H1 (cell line): ENCODE data around the gene CBX2. TPM values are rescaled to one million over a fixed set of nuclear protein-coding genes. Genes with fewer than 3 reads are reported as not detected.

Source experiments
- CTCF ChIA-PET: fragments of 300-600 bp; sonication (Branson Sonifier 250); formaldehyde crosslinking; loops from one replicate; lab custom pipeline; 2021; ENCODE audit not compliant: partially characterized antibody; lab: Charles Lee
- POLR2A ChIA-PET: fragments of 300-600 bp; sonication (Branson Sonifier 250); formaldehyde crosslinking; loops from one replicate; lab custom pipeline; 2021; ENCODE audit warnings: inconsistent platforms; ENCODE audit not compliant: partially characterized antibody; lab: Charles Lee
- DNase-seq, 2 experiments: peaks; one replicate each; pipeline versions ENCODE4 v3.0.0 to v3.0.0-alpha.2; 2010 to 2022; ENCODE audit warnings: low spot score in 2 of 2, low read depth in 1 of 2, mixed read lengths in 1 of 2
- FAIRE-seq: peaks from 2 replicates; lab custom pipeline; 2011; peaks lifted over from hg19 to GRCh38; lab: Jason Lieb, UNC
- H2AFZ ChIP-seq: 2 replicates; pipeline ENCODE4 v1.8.1; 2012; ENCODE audit warnings: low read length, inconsistent platforms
- H2AK5ac ChIP-seq: 2 replicates; pipeline ENCODE4 v1.6.1; 2013; ENCODE audit warnings: low read depth, low read length
- H2BK120ac ChIP-seq: replicated peaks from 2 replicates; pipeline ENCODE3; 2013; ENCODE audit warnings: low read depth, low read length, inconsistent platforms
- H2BK12ac ChIP-seq: 2 replicates; pipeline ENCODE4 v1.6.1; 2013; ENCODE audit warnings: low read depth, low read length
- H2BK15ac ChIP-seq: 2 replicates; pipeline ENCODE4 v1.6.1; 2013; ENCODE audit warnings: low read length
- H2BK20ac ChIP-seq: 2 replicates; pipeline ENCODE4 v1.6.1; 2013; ENCODE audit warnings: low read length
- H2BK5ac ChIP-seq: 2 replicates; pipeline ENCODE4 v1.6.1; 2013; ENCODE audit warnings: low read depth, low read length
- H3K14ac ChIP-seq: 2 replicates; pipeline ENCODE4 v1.6.1; 2013; ENCODE audit warnings: inconsistent platforms; ENCODE audit not compliant: insufficient read length
- H3K18ac ChIP-seq: 2 replicates; pipeline ENCODE4 v1.6.1; 2013; ENCODE audit warnings: low read length; ENCODE audit errors: extremely low read depth
- H3K23ac ChIP-seq: 2 replicates; pipeline ENCODE4 v1.6.1; 2013; ENCODE audit warnings: inconsistent platforms; ENCODE audit not compliant: insufficient read length
- H3K23me2 ChIP-seq: 2 replicates; pipeline ENCODE4 v1.6.1; 2013; ENCODE audit warnings: low read depth, low read length
- H3K27ac ChIP-seq: 2 replicates; pipeline ENCODE4 v1.6.1; 2011; ENCODE audit warnings: low read depth, low read length, inconsistent platforms
- H3K27me3 ChIP-seq, 4 experiments: replicated peaks in 1 of 4; 1 replicate in 1 of 4; 2 replicates in 3 of 4; pipeline versions ENCODE4 v1.6.1 to v1.8.1; 2011 to 2013; ENCODE audit warnings: low read length in 3 of 4, mild to moderate bottlenecking in 3 of 4, inconsistent platforms in 2 of 4, mixed read lengths in 2 of 4, moderate library complexity in 1 of 4; ENCODE audit not compliant: control insufficient read depth in 3 of 4, insufficient read depth in 3 of 4; ENCODE audit errors: extremely low read depth in 1 of 4
- H3K36me3 ChIP-seq, 4 experiments: 2 replicates each; pipeline versions ENCODE4 v1.6.1 to v1.8.1; 2011 to 2013; ENCODE audit warnings: mild to moderate bottlenecking in 4 of 4, low read length in 3 of 4, moderate library complexity in 2 of 4, control low read depth in 1 of 4, inconsistent platforms in 1 of 4; ENCODE audit not compliant: insufficient read depth in 4 of 4, control insufficient read depth in 2 of 4
- H3K4ac ChIP-seq: replicated peaks from 2 replicates; pipeline ENCODE3; 2013; ENCODE audit warnings: low read length, low read depth, mixed read lengths, inconsistent platforms; ENCODE audit not compliant: insufficient read length
- H3K4me1 ChIP-seq, 4 experiments: replicated peaks in 1 of 4; 1 replicate in 1 of 4; 2 replicates in 3 of 4; pipeline versions ENCODE4 v1.6.1 to v1.8.1; 2011 to 2013; ENCODE audit warnings: low read length in 3 of 4, inconsistent platforms in 2 of 4, mixed read lengths in 1 of 4; ENCODE audit not compliant: insufficient read depth in 4 of 4, control insufficient read depth in 3 of 4
- H3K4me2 ChIP-seq, 2 experiments: 2 replicates each; pipeline versions ENCODE4 v1.6.1 to v1.8.1; 2011 to 2013; ENCODE audit warnings: low read depth in 2 of 2, low read length in 2 of 2, control low read depth in 1 of 2, inconsistent platforms in 1 of 2, mild to moderate bottlenecking in 1 of 2; ENCODE audit not compliant: insufficient read depth in 1 of 2
- H3K4me3 ChIP-seq, 4 experiments: fragments of 200-600, 300-600 bp in 1 of 4; sonication (generic), shearing (Covaris generic), sonication (Bioruptor Twin) in 1 of 4; 2 replicates each; pipeline versions ENCODE4 v1.5.1 to v1.8.1; 2011 to 2016; ENCODE audit warnings: low read length in 4 of 4, low read depth in 3 of 4, control low read depth in 2 of 4, inconsistent platforms in 2 of 4, mild to moderate bottlenecking in 2 of 4, mixed read lengths in 1 of 4, moderate library complexity in 1 of 4; ENCODE audit not compliant: insufficient read depth in 2 of 4; ENCODE audit errors: extremely low read depth in 1 of 4
- H3K56ac ChIP-seq: replicated peaks from 2 replicates; pipeline ENCODE3; 2013; ENCODE audit warnings: low read depth, mild to moderate bottlenecking, mixed read lengths, low read length, inconsistent platforms; ENCODE audit not compliant: insufficient read length
- H3K79me1 ChIP-seq: 2 replicates; pipeline ENCODE4 v1.6.1; 2013; ENCODE audit warnings: low read depth, low read length, control low read depth
- H3K79me2 ChIP-seq, 2 experiments: 2 replicates each; pipeline versions ENCODE4 v1.6.1 to v1.8.1; 2012 to 2013; ENCODE audit warnings: low read length in 2 of 2, mild to moderate bottlenecking in 2 of 2, inconsistent platforms in 1 of 2; ENCODE audit not compliant: insufficient read depth in 2 of 2, control insufficient read depth in 1 of 2
- H3K9ac ChIP-seq, 4 experiments: replicated peaks in 1 of 4; 1 replicate in 1 of 4; 2 replicates in 3 of 4; pipeline versions ENCODE4 v1.6.1 to v1.8.1; 2011 to 2013; ENCODE audit warnings: low read depth in 3 of 4, low read length in 3 of 4, control low read depth in 2 of 4, mild to moderate bottlenecking in 2 of 4, moderate library complexity in 2 of 4, inconsistent platforms in 1 of 4; ENCODE audit errors: extremely low read depth in 1 of 4
- H3K9me3 ChIP-seq, 2 experiments: 2 replicates each; pipeline versions ENCODE4 v1.6.1 to v1.8.1; 2012 to 2013; ENCODE audit warnings: mild to moderate bottlenecking in 2 of 2, moderate library complexity in 2 of 2, control low read depth in 1 of 2, inconsistent platforms in 1 of 2, low read depth in 1 of 2, low read length in 1 of 2, mixed read lengths in 1 of 2; ENCODE audit not compliant: insufficient read depth in 2 of 2
- H4K20me1 ChIP-seq, 2 experiments: replicated peaks in 1 of 2; 2 replicates each; pipeline versions ENCODE3 to v1.8.1; 2011 to 2013; ENCODE audit warnings: inconsistent platforms in 2 of 2, low read length in 2 of 2, mild to moderate bottlenecking in 1 of 2; ENCODE audit not compliant: insufficient read depth in 2 of 2, control insufficient read depth in 1 of 2
- H4K5ac ChIP-seq: 2 replicates; pipeline ENCODE4 v1.6.1; 2013; ENCODE audit warnings: low read length, low read depth, mixed read lengths, inconsistent platforms; ENCODE audit not compliant: insufficient read length
- H4K8ac ChIP-seq: 2 replicates; pipeline ENCODE4 v1.8.0; 2013; ENCODE audit warnings: mild to moderate bottlenecking, moderate library complexity, low read length, inconsistent platforms; ENCODE audit not compliant: insufficient read depth; ENCODE audit errors: extremely low read depth
- H4K91ac ChIP-seq: replicated peaks from 2 replicates; pipeline ENCODE3; 2013; ENCODE audit warnings: low read length, mixed read lengths, inconsistent platforms; ENCODE audit not compliant: insufficient read length
- BCL11A ChIP-seq, 2 experiments: IDR thresholded peaks; one replicate each; pipeline ENCODE4 v1.6.1; 2011; ENCODE audit warnings: low read depth in 2 of 2, low read length in 2 of 2, mild to moderate bottlenecking in 2 of 2
- CBX8 ChIP-seq: fragments of 300-800, 300-1000 bp; sonication (generic); IDR thresholded peaks from 2 replicates; pipeline ENCODE4 v1.7.1; 2016; ENCODE audit warnings: low read depth, low read length, borderline replicate concordance
- CTBP2 ChIP-seq: IDR thresholded peaks from 2 replicates; pipeline ENCODE4 v1.7.0; 2011; ENCODE audit warnings: borderline replicate concordance, mild to moderate bottlenecking, moderate library complexity, mixed read lengths, low read length; ENCODE audit not compliant: insufficient read depth, insufficient read length
- EZH2 ChIP-seq: fragments of 200-600 bp; sonication (generic); IDR thresholded peaks from 2 replicates; pipeline ENCODE4 v1.7.1; 2012; ENCODE audit warnings: low read depth, mild to moderate bottlenecking, moderate library complexity, low read length, inconsistent platforms; ENCODE audit not compliant: severe bottlenecking
- GTF2F1 ChIP-seq: IDR thresholded peaks from 2 replicates; pipeline ENCODE4 v1.6.1; 2012; ENCODE audit warnings: low read depth, low read length, improper control_type of control experiment, borderline replicate concordance
- POU5F1 ChIP-seq: IDR thresholded peaks from 2 replicates; pipeline ENCODE4 v1.6.1; 2011; ENCODE audit warnings: low read depth, mild to moderate bottlenecking, low read length, moderate library complexity
- SP1 ChIP-seq: IDR thresholded peaks from 2 replicates; pipeline ENCODE4 v1.6.1; 2011; ENCODE audit warnings: low read depth, low read length
- SUZ12 ChIP-seq: fragments of 200-600 bp; sonication (generic); IDR thresholded peaks from 2 replicates; pipeline ENCODE4 v1.6.1; 2012; ENCODE audit warnings: mild to moderate bottlenecking, inconsistent platforms, low read length, moderate library complexity, mixed read lengths
- TAF1 ChIP-seq: IDR thresholded peaks from 2 replicates; pipeline ENCODE4 v1.6.1; 2011; ENCODE audit warnings: mild to moderate bottlenecking, low read depth, low read length
- WGBS, 2 experiments: shearing (Covaris generic) in 1 of 2; methylation state at CpG; one replicate each; pipeline versions ENCODE4 v1.1.6 to v1.1.7; 2013 to 2015; ENCODE audit warnings: low lambda C conversion rate in 2 of 2, mixed read lengths in 2 of 2, inconsistent platforms in 1 of 2, low coverage in 1 of 2, missing lambda C conversion rate in 1 of 2; ENCODE audit not compliant: insufficient replicate concordance in 2 of 2, insufficient coverage in 1 of 2, insufficient read length in 1 of 2; ENCODE audit errors: extremely low coverage in 1 of 2, missing lambda C conversion rate in 1 of 2; 5-methylcytosine and 5-hydroxymethylcytosine counted together
- polyA plus RNA-seq, 7 experiments: library from polyadenylated mRNA; depleted of rRNA in 3 of 7; stranded (reverse) in 5 of 7; unstranded in 2 of 7; fragments of >200 nt in 5 of 7; fragments of 200-250 nt in 2 of 7; gene quantifications; 1 replicate in 5 of 7; 2 replicates in 1 of 7; 4 replicates in 1 of 7; pipeline versions ENCODE4 v1.2.1 to v1.2.3, GENCODE V29; 2011 to 2013; ENCODE audit warnings: missing spikeins in 2 of 7, mixed read lengths in 2 of 7
- total RNA-seq: library from RNA; stranded (reverse); fragmentation: NEBNext Ultra II Directional; extraction: Animal tissue kit (Norgen Biotek cat#: 25700); gene quantifications from 2 replicates; pipeline ENCODE4 v1.2.1, GENCODE V29; 2021
- TF ChIP-seq, protein P1 (sequence below): IDR thresholded peaks from 2 replicates; pipeline ENCODE4 v1.6.1; 2012; ENCODE audit warnings: inconsistent platforms
- TF ChIP-seq, protein P2 (sequence below): IDR thresholded peaks from 2 replicates; pipeline ENCODE4 v1.6.1; 2012; ENCODE audit warnings: inconsistent platforms

Gene CBX2
- total and polyA plus RNA-seq, 2 of the 8 experiments (the other 6 are each of a cell fraction or from before 2014, with no cell fraction given), result 64.3 to 83.9 TPM

DNA sequence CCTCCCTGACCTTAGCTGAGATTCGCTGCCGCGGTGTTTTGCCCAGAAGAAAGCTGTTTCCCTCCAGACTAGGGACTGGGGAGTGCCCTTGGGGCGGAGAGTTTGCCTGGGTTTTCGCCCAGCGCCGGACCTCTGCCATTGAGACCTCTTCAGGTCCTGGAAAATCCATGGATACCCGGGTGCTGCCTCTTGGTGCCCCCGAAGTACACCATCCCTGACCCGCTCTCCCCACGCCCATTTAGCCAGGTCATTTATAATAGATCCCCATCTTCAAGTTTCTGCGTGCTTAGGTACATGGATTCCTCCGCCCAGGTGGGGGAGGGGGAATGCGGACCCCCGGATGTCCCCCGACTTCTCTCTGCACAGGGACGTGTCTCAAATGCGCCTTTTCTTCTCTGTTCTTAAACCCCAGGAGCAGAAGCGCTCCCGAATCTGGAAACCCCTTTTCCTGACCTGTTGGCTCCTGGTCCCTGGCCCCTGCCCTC is 34.0 kb downstream of the CBX2 start:
- Histone ChIP-seq H2AFZ (no peak overlapping the region), H3K14ac (no peak overlapping the region), H3K4me3 (peak overlapping the region in 2 of 4 experiments; percentile 1 to 53; a peak in 2 of 8 replicates), H2BK120ac (no peak overlapping the region), H3K23me2 (peaks cover 6% of the 10 kb centered on the region), H3K36me3 (peaks cover 0 to 15% (median 0%) of the 10 kb centered on the region in 4 experiments; a peak in 1 of 8 replicates), H4K20me1 (peaks cover 0 to 24% of the 10 kb centered on the region in 2 experiments), H4K91ac (no peak overlapping the region), H3K27me3 (peaks cover 86 to 95% (median 93%) of the 10 kb centered on the region in 4 experiments), H2BK5ac (peak overlapping the region; percentile 10; the same call in 1 of the 2 replicates), H4K5ac (no peak overlapping the region), H3K56ac (no peak overlapping the region), H3K18ac (peak overlapping the region; percentile 65; the same call in 1 of the 2 replicates), H3K9ac (no peak overlapping the region), H3K27ac (no peak overlapping the region), H3K79me1 (no peaks in the 10 kb centered on the region), H3K4me2 (peak overlapping the region; percentile 51 to 69), H3K79me2 (no peaks in the 10 kb centered on the region), H2BK12ac (peak overlapping the region; percentile 62), H2BK15ac (no peak overlapping the region), H2BK20ac (no peak overlapping the region), H3K4me1 (peaks cover 0 to 42% (median 36%) of the 10 kb centered on the region in 4 experiments; a peak in 6 of 7 replicates), H3K23ac (no peak overlapping the region), H4K8ac (peak overlapping the region; percentile 14; the same call in 1 of the 2 replicates), H3K4ac (no peak overlapping the region), H3K9me3 (no peaks in the 10 kb centered on the region), H2AK5ac (no peak overlapping the region)
- FAIRE-seq (no peak), DNase-seq (no peak)
- ChIA-PET POLR2A (interaction anchor here (0.7 to 24.0 kb wide), 8 partner anchors 8 to 173 kb away, joined by 3 to 374 read pairs (median 16); partner anchors contain the start of genes CBX4 and CBX8), CTCF (interaction anchor here (0.9 to 19.1 kb wide), 15 partner anchors 8 to 167 kb away, joined by 3 to 576 read pairs (median 6); partner anchors contain the start of gene CBX4)
- 3% methylated on average over 20 of the region's 20 CpGs; no CpG with 5 or more reads in 1 of the 2 experiments for WGBS, 2 experiments
- 0 out of 2 replicates have a peak, but pooled peaks have one; percentile 8 for TF ChIP-seq CBX8
- no peak for TF ChIP-seq TAF1
- no peak for TF ChIP-seq POU5F1
- TF ChIP-seq GTF2F1, result no peak
- TF ChIP-seq, protein P1, sequence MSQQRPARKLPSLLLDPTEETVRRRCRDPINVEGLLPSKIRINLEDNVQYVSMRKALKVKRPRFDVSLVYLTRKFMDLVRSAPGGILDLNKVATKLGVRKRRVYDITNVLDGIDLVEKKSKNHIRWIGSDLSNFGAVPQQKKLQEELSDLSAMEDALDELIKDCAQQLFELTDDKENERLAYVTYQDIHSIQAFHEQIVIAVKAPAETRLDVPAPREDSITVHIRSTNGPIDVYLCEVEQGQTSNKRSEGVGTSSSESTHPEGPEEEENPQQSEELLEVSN, result no peak; the same call in 1 of the 2 replicates
- peak; percentile 96 for TF ChIP-seq EZH2
- TF ChIP-seq CTBP2, result peak; percentile 21
- no peak for TF ChIP-seq BCL11A (IDR thresholded peaks at IDR 0.05; ENCODE audit: low read depth in 2 of 2, low read length in 2 of 2)
- no peak for TF ChIP-seq SP1
- peak; percentile 96; the same call in 1 of the 2 replicates for TF ChIP-seq SUZ12
- TF ChIP-seq, protein P2, sequence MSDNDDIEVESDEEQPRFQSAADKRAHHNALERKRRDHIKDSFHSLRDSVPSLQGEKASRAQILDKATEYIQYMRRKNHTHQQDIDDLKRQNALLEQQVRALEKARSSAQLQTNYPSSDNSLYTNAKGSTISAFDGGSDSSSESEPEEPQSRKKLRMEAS, result no peak
